Body of pancreas (tissue), 4 donors: ENCODE data around the gene MAGI1.

ENCODE experiments used
- CTCF ChIP-seq, 7 experiments: fragments of 450-650 bp in 4 of 7; fragments of 200-600 bp in 3 of 7; sonication (generic) in 3 of 7; IDR thresholded peaks; one replicate each; pipeline ENCODE4 v1.5.1; 2016 to 2019; ENCODE audit warnings: antibody characterized with exemption in 7 of 7
- POLR2A ChIP-seq, 3 donors: fragments of 450-650 bp; IDR thresholded peaks; one replicate each; pipeline ENCODE4 v1.6.1; 2016; ENCODE audit warnings: antibody characterized with exemption in 3 of 3, mild to moderate bottlenecking in 2 of 3

- TF ChIP-seq CTCF (IDR thresholded peaks at IDR 0.05): no peak
- TF ChIP-seq POLR2A (IDR thresholded peaks at IDR 0.05): no peak
These were observed 351.0 kb downstream of the MAGI1 start for GRCh38 chr3:65687741-65688140.
